H9 (cell line): ENCODE results near the gene CTDNEP1. TPM values are rescaled to one million over a fixed set of nuclear protein-coding genes. Genes with fewer than 3 reads are reported as not detected.

Source experiments
- DNase-seq: peaks from one replicate; pipeline ENCODE4 v3.0.0-alpha.2; 2017
- H2AFZ ChIP-seq: one replicate; pipeline ENCODE4 v1.6.1; 2013; ENCODE audit warnings: mild to moderate bottlenecking, low read length, control low read depth, moderate library complexity
- H2AK5ac ChIP-seq: 2 replicates; pipeline ENCODE4 v1.6.1; 2013; ENCODE audit warnings: low read length, control low read depth, mixed read lengths; ENCODE audit not compliant: insufficient read length
- H2BK120ac ChIP-seq: one replicate; pipeline ENCODE4 v1.6.1; 2013; ENCODE audit warnings: low read depth, mild to moderate bottlenecking, low read length, control low read depth, inconsistent platforms; ENCODE audit not compliant: poor library complexity, severe bottlenecking
- H2BK12ac ChIP-seq: 2 replicates; pipeline ENCODE4 v1.6.1; 2013; ENCODE audit warnings: low read length, control low read depth, mixed read lengths, low read depth; ENCODE audit not compliant: insufficient read length
- H2BK15ac ChIP-seq: 2 replicates; pipeline ENCODE4 v1.6.1; 2013; ENCODE audit warnings: low read depth, low read length, control low read depth
- H2BK20ac ChIP-seq: one replicate; pipeline ENCODE4 v1.6.1; 2013; ENCODE audit warnings: low read depth, mild to moderate bottlenecking, low read length, control low read depth, inconsistent platforms; ENCODE audit not compliant: poor library complexity, severe bottlenecking
- H2BK5ac ChIP-seq: 2 replicates; pipeline ENCODE4 v1.6.1; 2013; ENCODE audit warnings: low read length, control low read depth, mixed read lengths; ENCODE audit not compliant: insufficient read length
- H3K14ac ChIP-seq: 2 replicates; pipeline ENCODE4 v1.6.1; 2013; ENCODE audit warnings: low read length, control low read depth; ENCODE audit not compliant: insufficient read depth
- H3K18ac ChIP-seq: 2 replicates; pipeline ENCODE4 v1.6.1; 2013; ENCODE audit warnings: low read depth, mild to moderate bottlenecking, mixed read lengths, low read length, control low read depth; ENCODE audit not compliant: insufficient read length
- H3K23ac ChIP-seq: 2 replicates; pipeline ENCODE4 v1.6.1; 2013; ENCODE audit warnings: low read length, control low read depth, mixed read lengths, low read depth; ENCODE audit not compliant: insufficient read length
- H3K23me2 ChIP-seq: 2 replicates; pipeline ENCODE4 v1.6.1; 2013; ENCODE audit warnings: low read depth, mild to moderate bottlenecking, mixed read lengths, low read length, control low read depth; ENCODE audit not compliant: insufficient read length, poor library complexity, severe bottlenecking
- H3K27ac ChIP-seq: 2 replicates; pipeline ENCODE4 v1.5.1; 2013; ENCODE audit warnings: low read length, control low read depth, mixed read lengths, low read depth; ENCODE audit not compliant: insufficient read length
- H3K27me3 ChIP-seq: 2 replicates; pipeline ENCODE4 v1.6.1; 2013; ENCODE audit warnings: low read length, control low read depth, inconsistent platforms; ENCODE audit not compliant: insufficient read depth
- H3K4ac ChIP-seq: 2 replicates; pipeline ENCODE4 v1.6.1; 2013; ENCODE audit warnings: low read depth, mild to moderate bottlenecking, control low read depth, inconsistent platforms, low read length, moderate library complexity
- H3K4me1 ChIP-seq: 2 replicates; pipeline ENCODE4 v1.6.1; 2013; ENCODE audit warnings: low read length, control low read depth, inconsistent platforms; ENCODE audit not compliant: insufficient read depth
- H3K4me2 ChIP-seq: 2 replicates; pipeline ENCODE4 v1.6.1; 2013; ENCODE audit warnings: low read length, control low read depth, mixed read lengths; ENCODE audit not compliant: insufficient read length, insufficient read depth
- H3K56ac ChIP-seq: 2 replicates; pipeline ENCODE4 v1.6.1; 2013; ENCODE audit warnings: low read depth, mild to moderate bottlenecking, mixed read lengths, low read length, control low read depth; ENCODE audit not compliant: insufficient read length
- H3K79me1 ChIP-seq: 2 replicates; pipeline ENCODE4 v1.6.1; 2013; ENCODE audit warnings: low read depth, mild to moderate bottlenecking, moderate library complexity, low read length, control low read depth, inconsistent platforms; ENCODE audit not compliant: insufficient read depth, poor library complexity, severe bottlenecking
- H3K79me2 ChIP-seq: 2 replicates; pipeline ENCODE4 v1.6.1; 2013; ENCODE audit warnings: low read length, control low read depth, inconsistent platforms; ENCODE audit not compliant: insufficient read depth
- H3K9ac ChIP-seq: 2 replicates; pipeline ENCODE4 v1.6.1; 2013; ENCODE audit warnings: low read length, control low read depth, mixed read lengths; ENCODE audit not compliant: insufficient read length; ENCODE audit errors: extremely low read depth
- H3K9me3 ChIP-seq: one replicate; pipeline ENCODE4 v1.6.1; 2013; ENCODE audit warnings: low read depth, low read length, inconsistent platforms; ENCODE audit not compliant: control insufficient read depth
- H3T11ph ChIP-seq: one replicate; pipeline ENCODE4 v1.6.1; 2013; ENCODE audit warnings: mild to moderate bottlenecking, low read length, control low read depth, inconsistent platforms
- H4K20me1 ChIP-seq: one replicate; pipeline ENCODE4 v1.6.1; 2013; ENCODE audit not compliant: control insufficient read depth, insufficient read length, insufficient read depth
- H4K5ac ChIP-seq: 2 replicates; pipeline ENCODE4 v1.6.1; 2013; ENCODE audit warnings: low read depth, mild to moderate bottlenecking, mixed read lengths, low read length, control low read depth; ENCODE audit not compliant: insufficient read length
- H4K8ac ChIP-seq: replicated peaks from 2 replicates; pipeline ENCODE4 v1.6.1; 2013; ENCODE audit warnings: low read length, control low read depth, mixed read lengths, low read depth; ENCODE audit not compliant: insufficient read length
- H4K91ac ChIP-seq: 2 replicates; pipeline ENCODE4 v1.6.1; 2013; ENCODE audit warnings: low read depth, mild to moderate bottlenecking, moderate library complexity, mixed read lengths, low read length, control low read depth; ENCODE audit not compliant: insufficient read length
- H3K27ac Mint-ChIP-seq, 3 experiments: 2 replicates in 2 of 3; 3 replicates in 1 of 3; pipeline ENCODE4 v1.8.0; 2020 to 2021; ENCODE audit warnings: mixed read lengths in 3 of 3, mild to moderate bottlenecking in 1 of 3, moderate library complexity in 1 of 3
- H3K27me3 Mint-ChIP-seq: 2 replicates; pipeline ENCODE4 v1.8.0; 2021; ENCODE audit warnings: low read depth, mild to moderate bottlenecking, moderate library complexity, mixed read lengths
- H3K36me3 Mint-ChIP-seq, 3 experiments: 2 replicates in 2 of 3; 3 replicates in 1 of 3; pipeline ENCODE4 v1.8.0; 2020 to 2021; ENCODE audit warnings: low read depth in 3 of 3, mixed read lengths in 3 of 3; ENCODE audit not compliant: insufficient read depth in 1 of 3
- H3K4me1 Mint-ChIP-seq, 2 experiments: 2 replicates each; pipeline ENCODE4 v1.8.0; 2020; ENCODE audit warnings: mixed read lengths in 2 of 2
- H3K4me3 Mint-ChIP-seq, 2 experiments: 2 replicates in 1 of 2; 3 replicates in 1 of 2; pipeline ENCODE4 v1.8.0; 2020 to 2021; ENCODE audit warnings: mild to moderate bottlenecking in 2 of 2, mixed read lengths in 2 of 2, moderate library complexity in 1 of 2
- H3K9me3 Mint-ChIP-seq, 2 experiments: 2 replicates in 1 of 2; 3 replicates in 1 of 2; pipeline ENCODE4 v1.8.0; 2020; ENCODE audit warnings: mild to moderate bottlenecking in 2 of 2, mixed read lengths in 2 of 2, moderate library complexity in 1 of 2
- CTCF ChIP-seq: fragments of 200-600 bp; sonication (generic); conservative IDR thresholded peaks from 3 replicates; pipeline ENCODE4 v1.8.0; 2021; ENCODE audit warnings: antibody characterized with exemption, mild to moderate bottlenecking
- WGBS: extraction: QIAGEN DNeasy Blood & Tissue Kit; methylation state at CpG from one replicate; pipeline ENCODE4 v1.1.7; 2013; ENCODE audit warnings: missing lambda C conversion rate, low lambda C conversion rate, mixed read lengths; ENCODE audit not compliant: insufficient read length; ENCODE audit errors: extremely low coverage; 5-methylcytosine and 5-hydroxymethylcytosine counted together
- total RNA-seq: library from RNA; stranded (reverse); gene quantifications from 2 replicates; pipeline ENCODE4 v1.2.1, GENCODE V29; 2021

CTDNEP1 gene
- total RNA-seq, 1 experiment from 2014 or later, result 134 TPM

- no peaks in the 10 kb centered on the region for H3K79me1 ChIP-seq
- no peaks in the 10 kb centered on the region for H3K27me3 ChIP-seq
- H3K18ac ChIP-seq, result no peak overlapping the region
- no peak overlapping the region for H3K56ac ChIP-seq
- no peak overlapping the region for H2AFZ ChIP-seq
- no peak overlapping the region for H3K27ac Mint-ChIP-seq
- H4K91ac ChIP-seq, result no peak overlapping the region
- H3K4me2 ChIP-seq, result peak overlapping the region; percentile 75
- H3K9ac ChIP-seq, result peak overlapping the region; percentile 41
- no peak overlapping the region for H2BK120ac ChIP-seq
- peaks cover 16 to 23% of the 10 kb centered on the region in 2 experiments for H3K4me1 Mint-ChIP-seq
- H3K27ac ChIP-seq, result no peak overlapping the region
- peaks cover 12% of the 10 kb centered on the region for H3K23me2 ChIP-seq
- no peak overlapping the region for H3T11ph ChIP-seq
- no peak overlapping the region for H2AK5ac ChIP-seq
- H2BK12ac ChIP-seq, result no peak overlapping the region
- H3K36me3 Mint-ChIP-seq, result peaks cover 2 to 16% (median 11%) of the 10 kb centered on the region in 3 experiments; a peak in 5 of 7 replicates
- H4K5ac ChIP-seq, result no peak overlapping the region
- H3K9me3 Mint-ChIP-seq, result no peaks in the 10 kb centered on the region
- H3K4ac ChIP-seq, result no peak overlapping the region
- no peak overlapping the region for H2BK5ac ChIP-seq
- H3K14ac ChIP-seq, result peak overlapping the region; percentile 55; the same call in 1 of the 2 replicates
- H4K8ac ChIP-seq, result no peak overlapping the region
- no peaks in the 10 kb centered on the region for H4K20me1 ChIP-seq
- TF ChIP-seq CTCF, result no peak
- DNase-seq, result peak; percentile 64
- H2BK15ac ChIP-seq, result no peak overlapping the region
- peaks cover 4% of the 10 kb centered on the region; the same call in 1 of the 2 replicates for H3K4me1 ChIP-seq
- H2BK20ac ChIP-seq, result no peak overlapping the region
- no peaks in the 10 kb centered on the region for H3K79me2 ChIP-seq
- no peak overlapping the region for H3K23ac ChIP-seq
- no CpG with 5 or more reads among the region's 43 CpGs for WGBS
- H3K9me3 ChIP-seq, result no peaks in the 10 kb centered on the region
- H3K27me3 Mint-ChIP-seq, result peaks cover 13% of the 10 kb centered on the region
- peak overlapping the region; percentile 76 to 92 for H3K4me3 Mint-ChIP-seq
Observed at GRCh38 chr17:7281953-7282751, 30.6 kb upstream of the CTDNEP1 start.
